GM19238 (cell line): ENCODE measurements around the gene FCRLA.

Experiments used
- DNase-seq: peaks from one replicate; pipeline ENCODE4 v3.0.0; 2011; ENCODE audit warnings: low spot score; ENCODE audit not compliant: insufficient read length

The FCRLA gene

GRCh38 chr1:161731981-161732718 is 25.1 kb downstream of the FCRLA start:
- no peak for DNase-seq

GRCh38 chr1:161733526-161733925 is 26.5 kb downstream of the FCRLA start:
- no peak for DNase-seq

DNA sequence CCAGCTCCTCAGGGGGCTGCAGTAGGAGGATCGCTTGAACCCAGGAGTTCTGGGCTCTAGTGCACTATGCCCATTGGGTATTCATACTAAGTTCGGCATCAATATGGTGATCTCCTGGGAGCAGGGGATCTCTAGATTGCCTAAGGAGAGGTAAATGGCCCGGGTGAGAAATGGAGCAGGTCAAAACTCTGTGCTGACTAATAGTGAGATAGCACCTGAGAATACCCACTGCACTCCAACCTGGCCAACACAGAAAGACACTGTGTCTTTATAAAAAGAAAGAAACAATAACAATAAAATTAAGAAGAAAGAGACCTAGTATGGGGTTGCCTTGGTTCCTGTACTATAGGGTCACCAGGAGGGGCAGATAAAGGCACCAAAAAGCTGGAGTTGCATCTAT is 28.8 kb downstream of the FCRLA start:
- no peak for DNase-seq

- DNase-seq = no peak
Observed at GRCh38 chr1:161736335-161736969, 29.4 kb downstream of the FCRLA start.

DNA sequence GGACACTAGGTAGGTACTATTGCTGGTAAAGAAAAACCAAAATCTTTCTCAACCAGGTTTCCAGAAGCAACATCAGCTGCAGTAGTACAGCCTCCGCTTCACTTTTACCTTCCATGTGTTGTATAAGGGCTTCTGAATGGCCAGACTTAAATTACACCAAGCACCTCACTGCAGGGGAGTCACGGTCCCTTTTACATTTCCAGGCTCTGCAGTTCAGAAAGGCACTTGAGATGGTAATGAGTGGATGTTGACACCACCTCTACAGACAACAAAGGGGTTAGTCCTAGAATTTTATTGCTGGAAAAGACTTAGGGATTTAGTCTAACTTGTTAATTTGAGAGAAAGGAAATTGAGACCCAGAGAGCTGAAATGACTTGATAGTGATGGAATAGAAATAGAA is 30.6 kb downstream of the FCRLA start:
- no peak for DNase-seq

DNA sequence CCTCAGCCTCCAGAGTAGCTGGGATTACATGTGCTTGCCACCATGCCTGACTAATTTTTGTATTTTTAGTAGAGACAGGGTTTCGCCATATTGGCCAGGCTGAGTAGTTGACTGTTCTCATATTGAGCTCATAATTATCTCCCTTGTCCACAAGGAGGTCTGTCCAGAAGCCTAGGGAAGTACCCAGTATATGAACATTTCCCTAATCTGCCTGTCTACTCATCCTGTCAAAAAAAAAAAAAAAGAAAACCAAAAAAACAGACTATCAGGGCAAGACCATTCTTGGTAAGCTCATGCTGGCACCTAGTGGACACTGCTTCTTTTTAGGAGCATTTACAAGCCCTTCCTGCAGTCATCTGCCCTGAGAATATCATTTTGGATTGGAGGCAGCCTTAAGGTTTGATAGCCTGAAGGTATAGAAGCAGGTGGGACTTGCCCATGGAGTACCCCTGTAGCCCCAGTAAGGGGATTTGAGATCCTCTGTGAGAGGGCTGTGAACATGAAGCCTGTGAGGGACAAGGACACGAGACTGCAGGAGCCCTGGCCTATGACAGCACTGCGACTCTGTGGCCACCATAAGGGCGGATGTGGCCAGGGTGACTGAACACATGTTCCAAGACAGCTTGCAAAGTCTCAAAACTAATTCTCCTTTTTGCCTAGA is 31.7 kb downstream of the FCRLA start:
- no peak for DNase-seq

- no peak for DNase-seq
Observed at GRCh38 chr1:161739865-161740566, 33.0 kb downstream of the FCRLA start.

DNA sequence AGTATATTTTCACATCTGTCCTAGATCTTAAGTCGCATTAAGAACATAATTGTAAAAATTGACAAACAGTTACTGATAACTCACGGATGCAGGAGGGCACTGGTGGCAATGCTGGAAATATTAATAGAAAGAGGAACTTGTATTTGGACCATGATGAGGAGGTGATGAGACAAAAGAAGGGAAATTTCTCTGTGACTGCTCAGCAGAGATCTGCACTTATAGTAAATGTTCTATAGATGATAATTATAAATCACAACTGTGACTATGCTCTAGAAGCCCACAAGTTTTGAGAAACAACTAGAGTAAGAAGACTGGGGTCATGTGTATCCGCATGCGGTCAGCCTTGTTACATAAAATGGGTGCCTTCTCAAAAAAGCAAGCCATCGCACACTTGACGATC is 33.9 kb downstream of the FCRLA start:
- DNase-seq = no peak

- DNase-seq = no peak
Observed at GRCh38 chr1:161743231-161743630, 36.2 kb downstream of the FCRLA start.

DNA sequence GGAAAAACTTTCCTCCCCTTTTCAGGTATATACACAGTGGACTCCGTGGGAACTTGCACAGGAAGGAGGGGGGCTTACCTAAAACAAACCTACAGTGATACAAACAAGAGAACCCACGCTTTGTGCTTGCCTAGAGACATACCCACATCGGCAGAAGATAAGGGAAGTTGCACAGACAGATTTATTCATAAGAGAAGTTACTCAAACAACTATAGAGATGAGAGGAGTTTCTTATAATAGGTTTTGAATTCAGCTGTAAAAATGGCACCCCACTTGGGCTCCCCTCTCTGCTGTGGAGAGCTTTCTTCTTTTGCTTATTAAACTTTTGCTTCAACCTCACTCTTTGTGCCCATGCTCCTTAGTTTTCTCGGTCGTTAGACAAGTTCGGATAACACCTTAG is 40.8 kb downstream of the FCRLA start:
- no peak for DNase-seq

- DNase-seq = peak; percentile 74
Observed at GRCh38 chr1:161749509-161750407, 42.7 kb downstream of the FCRLA start, which contains the start of gene DUSP12. TSS of gene DUSP12 (plus strand) at chr1:161749786. CDS start at chr1:161749802, 16 bp downstream.

DNA sequence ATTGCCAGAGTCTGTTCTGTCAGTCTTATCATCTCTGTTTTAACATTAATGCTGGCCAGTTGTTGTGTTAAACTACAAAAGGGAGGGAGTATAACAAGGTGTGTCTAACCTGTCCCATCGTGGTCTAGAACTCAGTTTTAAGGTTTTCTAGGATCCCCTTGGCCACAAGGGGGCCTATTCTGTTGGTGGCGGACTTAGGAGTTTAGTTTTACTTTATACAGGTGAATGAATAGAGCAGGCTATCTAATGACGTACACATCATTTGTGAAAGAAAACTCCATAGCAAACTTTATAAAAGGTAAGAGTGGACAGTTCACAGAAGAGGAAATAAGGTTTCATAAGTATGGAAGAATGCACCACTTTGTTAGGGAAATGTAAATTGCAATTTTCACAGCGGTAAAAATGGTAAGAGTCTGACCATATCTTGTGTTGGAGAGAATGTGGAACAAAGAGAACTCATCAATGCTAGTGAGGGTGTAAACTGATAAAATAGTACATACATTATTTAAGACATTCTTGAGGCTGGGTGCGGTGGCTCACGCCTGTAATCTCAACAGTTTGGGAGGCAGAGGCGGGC is 56.6 kb downstream of the FCRLA start:
- DNase-seq = no peak
